Posterior cingulate gyrus (tissue), 11 donors: ENCODE results near the gene PHYKPL.
A peak's percentile ranks its signal among the peaks of the same experiment; 100 is the strongest.

Experiments
- DNase-seq, 10 donors: peaks; one replicate each; pipeline versions ENCODE4 v3.0.0 to v3.0.0-alpha.2; 2020 to 2021; ENCODE audit warnings: mixed read lengths in 3 of 10
- intact Hi-C: fragments of 100-400 bp; cut with DNase I; formaldehyde crosslinking; loops from one replicate; pipeline ENCODE4 v1.15.1; 2023

The PHYKPL gene

GRCh38 chr5:178211095-178212048, 21.2 kb downstream of the PHYKPL start:
- intact Hi-C loops, result no loop called here
- DNase-seq, result peak in 2 of 10 donors; percentile 28 to 31

DNA sequence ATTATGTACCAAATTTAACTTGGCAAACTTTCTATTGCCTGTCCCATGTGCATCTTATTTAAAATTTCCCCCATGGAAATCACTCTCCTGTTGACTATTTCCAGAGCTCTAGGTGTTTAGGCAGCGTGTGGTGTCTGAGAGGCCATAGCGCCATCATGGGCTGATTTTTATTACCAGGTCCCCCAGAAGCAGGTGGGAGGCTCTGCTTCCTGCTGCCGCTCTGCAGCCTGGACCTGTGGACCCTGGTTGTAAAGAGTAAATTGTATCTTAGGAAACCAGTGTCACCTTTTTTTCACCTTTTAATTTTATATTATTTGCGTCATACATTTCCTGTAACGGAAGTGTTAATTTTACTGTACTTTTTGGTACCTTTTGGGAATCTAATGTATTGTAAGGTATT, 21.9 kb downstream of the PHYKPL start:
- no peak for DNase-seq
- intact Hi-C loops, result no loop called here

DNA sequence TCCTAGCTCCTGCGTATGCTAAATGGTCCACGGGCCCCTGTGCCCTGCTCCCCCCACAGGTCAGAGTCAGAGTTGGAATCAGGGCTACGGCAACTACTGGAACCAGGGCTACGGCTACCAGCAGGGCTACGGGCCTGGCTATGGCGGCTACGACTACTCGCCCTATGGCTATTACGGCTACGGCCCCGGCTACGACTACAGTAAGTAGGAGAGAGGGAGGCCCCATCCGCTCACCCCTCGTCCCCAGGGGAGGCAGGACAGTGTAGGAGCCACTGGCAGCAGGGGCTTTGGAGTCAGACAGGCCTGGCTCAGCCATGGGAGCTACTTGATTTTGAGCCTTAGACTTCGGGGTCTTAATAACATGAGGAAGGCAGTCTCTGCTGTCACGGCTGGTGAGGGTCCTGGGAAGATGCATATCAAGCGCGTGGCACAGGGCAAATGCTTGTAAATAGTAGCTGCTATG, 22.5 kb downstream of the PHYKPL start:
- peak in 2 of 10 donors; percentile 40 to 72 for DNase-seq
- intact Hi-C loops, result no loop called here

DNA sequence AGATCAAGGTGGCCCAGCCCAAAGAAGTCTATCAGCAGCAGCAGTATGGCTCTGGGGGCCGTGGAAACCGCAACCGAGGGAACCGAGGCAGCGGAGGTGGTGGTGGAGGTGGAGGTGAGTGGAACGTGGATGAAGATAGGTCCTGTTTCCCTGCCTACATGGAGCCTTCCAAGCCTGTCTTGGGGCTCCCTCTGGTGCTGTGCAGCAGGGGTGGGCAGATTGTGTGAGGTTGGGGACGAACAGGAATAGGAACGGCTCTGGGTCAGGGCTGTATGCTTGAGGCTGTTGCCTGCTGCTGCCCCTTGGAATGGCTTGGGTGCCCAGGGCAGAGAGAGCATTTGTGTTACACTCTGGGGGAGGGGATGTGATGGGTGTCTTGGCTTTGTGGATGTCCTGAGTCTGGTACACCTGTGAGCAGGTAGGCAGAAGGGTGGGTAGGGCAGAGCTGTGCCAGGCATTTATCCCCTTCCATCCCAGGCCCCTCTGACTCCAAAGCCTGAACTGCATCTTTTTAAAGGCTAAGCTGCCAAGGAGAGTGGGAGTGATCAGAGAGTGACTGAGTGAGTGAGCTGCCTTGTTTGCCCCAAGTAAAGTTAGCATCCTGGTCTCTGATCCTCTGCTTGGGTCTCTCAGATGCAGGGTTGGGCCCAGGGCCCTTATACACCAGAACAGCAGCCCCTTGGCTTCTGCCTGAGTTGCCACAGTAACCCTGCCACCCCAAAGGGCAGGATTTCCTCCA, 23.1 kb downstream of the PHYKPL start:
- intact Hi-C loops, result no loop called here

DNA sequence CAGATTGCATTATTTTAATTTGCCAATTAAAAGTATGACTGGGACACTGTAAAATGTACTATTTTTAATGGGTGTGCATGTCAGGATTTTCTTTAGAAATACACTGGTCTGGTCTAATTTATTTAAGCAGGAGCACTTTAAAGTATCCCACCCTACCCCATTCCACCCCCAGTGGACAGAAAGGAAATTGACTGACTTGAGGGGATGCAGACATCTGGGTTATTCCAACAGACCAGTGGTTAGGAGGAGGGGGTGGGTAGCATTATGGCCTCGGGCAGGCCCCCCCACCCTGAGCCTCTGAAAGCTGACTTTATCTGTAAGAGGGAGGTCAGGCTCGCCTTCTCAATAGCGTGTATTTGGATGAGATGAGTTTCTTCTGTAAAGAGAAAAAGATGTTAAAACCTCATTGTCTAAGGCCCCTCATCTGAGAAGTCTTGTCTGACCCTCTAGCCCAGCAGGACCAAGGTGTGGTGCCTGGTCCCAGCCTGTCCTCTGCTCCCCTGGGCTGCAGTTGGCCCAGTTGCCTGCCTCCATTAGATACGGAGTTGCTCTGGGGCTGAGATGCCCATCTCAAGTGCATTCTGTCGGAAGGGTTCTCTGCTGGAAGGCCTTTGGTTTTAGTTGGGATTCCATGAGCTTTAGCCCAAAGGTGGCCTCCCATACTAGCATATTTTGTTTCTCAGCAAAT, 23.9 kb downstream of the PHYKPL start:
- DNase-seq, result peak in 1 of 10 donors; percentile 12
- intact Hi-C loops, result no loop called here

More for the DNA sequence above, 23.1 kb downstream of the PHYKPL start:
- peak in 2 of 10 donors; percentile 35 to 55 for DNase-seq

DNA sequence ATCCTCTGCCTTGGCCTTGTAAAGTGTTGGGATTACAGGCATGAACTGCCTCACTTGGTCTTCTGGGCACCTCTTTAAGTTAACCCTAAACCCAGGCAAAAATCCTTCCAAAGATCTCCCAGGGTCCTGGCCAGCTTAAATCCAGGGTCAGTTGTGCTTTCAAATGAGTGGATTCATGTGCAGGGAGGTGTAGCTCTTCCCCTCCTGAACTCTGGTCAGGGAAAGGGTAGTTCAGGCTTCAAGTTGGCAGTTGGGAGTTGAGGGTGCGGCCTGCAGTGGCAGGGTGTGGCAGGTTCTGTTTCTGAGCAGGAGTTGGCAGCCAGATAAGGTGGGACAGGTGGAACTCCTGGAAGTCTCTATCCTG, 24.7 kb downstream of the PHYKPL start:
- DNase-seq, result no peak
- intact Hi-C loops, result no loop called here

DNA sequence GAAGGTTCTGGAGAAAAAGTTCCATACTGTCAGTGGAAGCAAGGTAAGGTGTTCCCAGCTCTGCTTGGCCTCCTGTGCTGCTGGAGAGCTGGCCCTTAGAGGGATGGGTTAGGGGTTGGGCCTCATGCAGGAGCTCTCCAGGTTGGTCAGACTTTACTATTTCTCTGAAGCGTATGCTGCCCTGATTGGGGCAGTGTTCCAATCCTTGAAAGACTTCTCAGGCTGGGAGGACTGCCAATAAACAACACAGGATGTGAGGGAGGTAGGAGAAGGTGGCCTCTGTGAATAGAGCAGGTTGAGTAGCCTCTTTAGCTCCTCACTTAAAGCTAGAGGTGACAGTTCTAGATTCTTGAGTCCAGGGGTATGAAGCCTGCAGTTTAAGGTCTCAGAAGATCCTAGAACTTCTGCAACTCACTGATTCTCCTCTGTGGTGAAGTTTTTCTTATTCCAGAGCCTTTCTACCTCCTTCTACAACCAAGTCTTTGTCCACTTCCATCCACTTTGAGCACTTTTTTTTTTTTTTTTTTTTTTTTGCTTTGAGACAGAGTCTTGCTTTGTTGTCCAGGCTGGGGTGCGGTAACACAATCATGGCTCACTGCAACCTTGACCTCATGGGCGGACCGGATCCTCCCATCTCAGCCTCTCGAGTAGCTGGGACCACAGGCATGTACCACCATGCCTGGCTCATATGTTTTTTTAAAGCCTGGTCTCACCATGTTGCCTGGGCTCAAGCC, 25.3 kb downstream of the PHYKPL start:
- DNase-seq, result peak in 2 of 10 donors; percentile 6 to 51
- intact Hi-C loops, result no loop called here

- DNase-seq, result peak in 2 of 10 donors; percentile 13 to 57
- intact Hi-C loops, result no loop called here
These were observed 26.2 kb downstream of the PHYKPL start for GRCh38 chr5:178206166-178207101.

- intact Hi-C loops, result no loop called here
- DNase-seq, result no peak
These were observed 26.9 kb downstream of the PHYKPL start for GRCh38 chr5:178205749-178206047.

- DNase-seq, result peak in 9 of 10 donors; percentile 32 to 91 (median 53)
- intact Hi-C loops, result no loop called here
These were observed 27.5 kb downstream of the PHYKPL start for GRCh38 chr5:178204935-178205748.

DNA sequence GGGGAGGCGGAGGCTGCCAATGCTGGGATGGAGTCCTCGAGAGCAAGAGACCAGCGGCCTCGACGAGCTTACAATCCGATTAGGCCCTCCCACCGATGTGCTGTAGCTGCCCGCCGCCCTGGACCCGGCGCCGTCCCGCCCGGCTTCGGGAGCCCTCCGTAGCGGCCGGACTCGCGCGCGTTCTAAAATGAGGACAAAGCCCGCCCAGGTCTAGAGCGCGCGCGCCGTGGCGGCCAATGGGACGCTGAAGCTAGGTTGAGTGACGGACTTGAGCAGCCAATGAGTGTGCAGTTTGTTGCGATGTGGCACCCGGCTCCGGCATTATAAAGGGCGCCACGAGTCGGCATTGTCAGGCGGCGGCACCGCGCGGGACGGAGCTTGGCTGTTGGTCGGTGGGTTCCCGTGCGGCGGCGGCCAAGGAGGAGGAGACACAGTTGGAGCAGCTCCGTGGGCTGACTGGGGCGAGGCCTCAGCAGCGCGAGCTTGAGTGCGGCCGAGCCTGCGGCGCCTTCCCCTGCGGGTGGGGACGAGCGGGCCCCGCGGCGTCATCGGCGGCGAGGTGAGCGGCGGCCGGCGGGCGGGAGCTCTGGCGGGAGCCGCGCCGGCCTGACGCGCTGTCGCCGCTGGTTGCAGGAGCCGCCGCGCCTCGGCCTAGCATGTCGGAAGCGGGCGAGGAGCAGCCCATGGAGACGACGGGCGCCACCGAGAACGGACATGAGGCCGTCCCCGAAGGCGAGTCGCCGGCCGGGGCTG, 28.2 kb downstream of the PHYKPL start, which contains the start of gene HNRNPAB:
Gene HNRNPAB (plus strand): TSS at position 352 of the 753 bp plus-strand sequence. CDS start 305 bp downstream, at position 657.
- intact Hi-C loops, result no loop called here

GRCh38 chr5:178203670-178204181, 28.9 kb downstream of the PHYKPL start:
- intact Hi-C loops, result no loop called here
- DNase-seq, result no peak

More for the DNA sequence above, 28.2 kb downstream of the PHYKPL start, which contains the start of gene HNRNPAB:
- DNase-seq, result peak; percentile 94 to 99 (median 96)

DNA sequence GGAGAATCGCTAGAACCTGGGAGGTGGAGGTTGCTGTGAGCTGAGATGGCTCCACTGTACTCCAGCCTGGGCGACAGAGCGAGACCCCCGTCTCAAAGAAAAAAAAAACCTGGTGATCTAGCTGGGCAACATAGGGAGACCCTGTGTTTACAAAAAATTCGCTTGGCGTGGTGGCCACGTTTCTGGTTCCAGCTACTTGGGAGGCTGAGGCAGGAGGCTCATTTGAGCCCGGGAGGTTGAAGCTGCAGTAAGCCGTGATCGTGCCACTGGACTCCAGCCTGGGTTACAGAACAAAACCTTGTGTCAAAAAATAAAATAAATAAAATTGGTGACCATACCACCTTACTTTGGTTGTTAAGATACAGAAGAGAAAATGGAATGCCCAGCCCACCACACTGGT, 30.1 kb downstream of the PHYKPL start:
- intact Hi-C loops, result no loop called here

DNA sequence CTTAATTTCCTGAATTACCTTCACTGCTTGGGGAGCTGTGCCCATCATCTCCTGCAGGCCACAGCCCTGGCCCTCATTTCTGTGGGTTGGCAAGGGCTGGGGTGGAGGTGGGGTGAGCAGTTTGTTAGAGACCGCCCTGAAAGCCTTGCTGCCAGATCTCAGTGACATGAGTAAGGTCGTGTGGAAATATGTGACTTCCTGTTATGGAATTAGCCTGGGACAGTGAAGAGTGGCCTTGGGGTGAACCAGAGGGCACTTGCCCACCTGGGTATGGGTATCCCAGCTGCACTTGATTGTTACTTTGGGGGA, 30.7 kb downstream of the PHYKPL start:
- DNase-seq, result no peak
- intact Hi-C loops, result no loop called here

More for the DNA sequence above, 30.1 kb downstream of the PHYKPL start:
- peak in 1 of 10 donors; percentile 13 for DNase-seq

GRCh38 chr5:178201221-178201926, 31.2 kb downstream of the PHYKPL start:
- no peak for DNase-seq

DNA sequence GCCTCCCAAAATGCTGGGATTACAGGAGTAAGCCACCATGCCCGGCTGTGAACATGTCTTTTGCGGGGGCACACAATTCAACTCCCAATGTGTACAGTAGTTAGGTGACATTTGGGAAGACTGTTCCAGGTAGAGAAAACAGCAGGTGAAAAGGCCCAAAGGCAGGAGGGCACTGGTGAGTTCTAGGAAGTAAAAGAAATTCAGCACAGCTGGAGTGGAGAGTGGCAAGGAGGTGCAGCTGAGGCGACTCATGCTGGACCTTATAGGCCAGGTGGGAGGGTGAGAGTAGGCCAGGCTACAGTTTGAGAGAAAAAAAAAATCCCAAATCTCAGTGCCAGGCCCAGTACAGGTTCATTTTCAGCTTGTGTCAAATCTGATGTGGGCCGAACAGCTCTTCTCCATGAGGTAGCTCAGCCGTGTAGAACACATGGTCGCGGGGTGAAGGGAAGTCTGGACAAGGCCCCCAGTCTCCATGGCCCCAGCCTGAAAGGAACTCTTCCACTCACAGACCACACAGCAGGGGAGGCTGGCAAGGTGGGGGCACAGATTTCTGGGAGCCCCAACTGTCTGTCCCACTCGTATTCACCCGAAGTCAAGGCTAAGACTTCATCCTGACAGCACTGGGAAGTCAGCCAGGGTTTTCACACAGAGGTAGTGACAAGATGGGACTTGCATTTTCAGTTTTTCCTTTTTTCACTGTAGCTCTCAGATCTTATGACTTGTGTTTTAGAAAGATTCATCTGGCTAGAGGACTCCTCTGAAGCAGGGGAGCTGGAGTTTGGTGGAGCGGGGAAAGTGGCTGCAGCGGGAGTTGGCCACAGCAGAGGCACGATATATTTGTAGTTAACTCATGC, 32.8 kb downstream of the PHYKPL start:
- intact Hi-C loops, result no loop called here
- peak in 1 of 10 donors; percentile 74 for DNase-seq

More at GRCh38 chr5:178201221-178201926, 31.2 kb downstream of the PHYKPL start:
- intact Hi-C loops, result no loop called here
